AG04450 (cell line): ENCODE measurements around the gene NR2F6. TPM values are rescaled to one million over a fixed set of nuclear protein-coding genes. Genes with fewer than 3 reads are reported as not detected.
A peak's percentile ranks its signal among the peaks of the same experiment; 100 is the strongest.

Experiments used
- CTCF ChIA-PET: fragments of 300-600, 350-600 bp; formaldehyde crosslinking; extraction: SDS; loops from one replicate; lab custom pipeline; 2022; ENCODE audit warnings: antibody characterized with exemption, inconsistent platforms; lab: Charles Lee
- POLR2A ChIA-PET: fragments of 350-600 bp; formaldehyde crosslinking; extraction: SDS; loops from one replicate; lab custom pipeline; 2021; ENCODE audit warnings: antibody characterized with exemption, inconsistent platforms; lab: Yijun Ruan, JAX
- DNase-seq: peaks from one replicate; pipeline ENCODE4 v3.0.0-alpha.2; 2011; ENCODE audit warnings: low read depth, low spot score
- H3K27ac ChIP-seq: one replicate; pipeline ENCODE4 v1.5.1; 2012; ENCODE audit warnings: low read depth, low read length, control low read depth
- H3K27me3 ChIP-seq: one replicate; pipeline ENCODE4 v1.6.0; 2012; ENCODE audit warnings: low read length; ENCODE audit not compliant: control insufficient read depth, insufficient read depth
- H3K4me3 ChIP-seq: 2 replicates; pipeline ENCODE4 v1.5.1; 2011; ENCODE audit warnings: mild to moderate bottlenecking, low read depth, low read length, control low read depth
- H3K9me3 ChIP-seq: 2 replicates; pipeline ENCODE4 v1.5.1; 2012; ENCODE audit warnings: low read length; ENCODE audit not compliant: control insufficient read depth, insufficient read depth
- CTCF ChIP-seq: IDR thresholded peaks from 2 replicates; pipeline ENCODE4 v1.5.1; 2011; ENCODE audit warnings: low read depth, low read length, control low read depth, inconsistent platforms
- polyA plus RNA-seq: library from polyadenylated mRNA; depleted of rRNA; stranded (reverse); fragments of >200 nt; gene quantifications from 2 replicates; pipeline ENCODE4 v1.2.3, GENCODE V29; 2011

Gene NR2F6
- polyA plus RNA-seq, 1 experiment = 16.3 TPM

- CTCF ChIA-PET = interaction anchor here (0.5 to 0.6 kb wide), 3 partner anchors 68 to 710 kb away, joined by 3 to 4 read pairs (median 3); no protein-coding TSS in a partner anchor
- POLR2A ChIA-PET = interaction anchor here (0.9 to 3.1 kb wide), 3 partner anchors 9 to 20 kb away, joined by 3 to 14 read pairs (median 3); partner anchors contain the start of genes OCEL1 and USE1
- peak; percentile 36 for DNase-seq
Measured at GRCh38 chr19:17235300-17235970, 10.3 kb downstream of the NR2F6 start.

GRCh38 chr19:17234911-17235299 lies 10.8 kb downstream of the NR2F6 start:
- no peak overlapping the region for H3K27ac ChIP-seq
- no peak for TF ChIP-seq CTCF
- POLR2A ChIA-PET = interaction anchor here (0.6 to 3.1 kb wide), 4 partner anchors 8 to 45 kb away, joined by 3 to 14 read pairs (median 3); partner anchors contain the start of gene OCEL1
- no peak for DNase-seq
- CTCF ChIA-PET = interaction anchor here (0.6 kb wide), 1 partner anchor 131 kb away, joined by 4 read pairs; no protein-coding TSS in a partner anchor
- no peaks in the 10 kb centered on the region; the same call in 1 of the 2 replicates for H3K9me3 ChIP-seq
- no peaks in the 10 kb centered on the region for H3K27me3 ChIP-seq
- peak overlapping the region; percentile 63 for H3K4me3 ChIP-seq

More at GRCh38 chr19:17235300-17235970, 10.3 kb downstream of the NR2F6 start:
- H3K27ac ChIP-seq = peak overlapping the region; percentile 52
- H3K9me3 ChIP-seq = no peaks in the 10 kb centered on the region; the same call in 1 of the 2 replicates
- H3K4me3 ChIP-seq = peak overlapping the region; percentile 63
- TF ChIP-seq CTCF = peak; percentile 41; the same call in 1 of the 2 replicates
- no peaks in the 10 kb centered on the region for H3K27me3 ChIP-seq

- CTCF ChIA-PET = no interaction called here
Measured at GRCh38 chr19:17232258-17232657, 13.5 kb downstream of the NR2F6 start.

GRCh38 chr19:17229890-17230289 lies 15.8 kb downstream of the NR2F6 start:
- Histone ChIP-seq H3K9me3 (no peaks in the 10 kb centered on the region; the same call in 1 of the 2 replicates), H3K27me3 (no peaks in the 10 kb centered on the region), H3K4me3 (no peak overlapping the region), H3K27ac (no peak overlapping the region)
- DNase-seq = no peak
- POLR2A ChIA-PET = no interaction called here
- no peak for TF ChIP-seq CTCF
- CTCF ChIA-PET = no interaction called here

More at GRCh38 chr19:17232258-17232657, 13.5 kb downstream of the NR2F6 start:
- POLR2A ChIA-PET = no interaction called here
- no peak overlapping the region for H3K27ac ChIP-seq
- no peaks in the 10 kb centered on the region; the same call in 1 of the 2 replicates for H3K9me3 ChIP-seq
- no peak for DNase-seq
- H3K4me3 ChIP-seq = no peak overlapping the region
- TF ChIP-seq CTCF = no peak
- no peaks in the 10 kb centered on the region for H3K27me3 ChIP-seq

GRCh38 chr19:17227798-17228367 lies 17.8 kb downstream of the NR2F6 start:
- POLR2A ChIA-PET = interaction anchor here (1.2 to 2.2 kb wide), 2 partner anchors 8 to 13 kb away, joined by 3 to 14 read pairs; partner anchors contain the start of gene USE1

More at GRCh38 chr19:17227798-17228367, 17.8 kb downstream of the NR2F6 start:
- H3K27me3 ChIP-seq = no peaks in the 10 kb centered on the region
- CTCF ChIA-PET = no interaction called here
- DNase-seq = no peak
- H3K4me3 ChIP-seq = no peak overlapping the region
- TF ChIP-seq CTCF = no peak
- no peak overlapping the region for H3K27ac ChIP-seq
- no peaks in the 10 kb centered on the region; the same call in 1 of the 2 replicates for H3K9me3 ChIP-seq
